DOHH2 (cell line): ENCODE data around the gene SHROOM3.

Source experiments
- H3F3A ChIP-seq: fragments of 200-600 bp; sonication (generic), shearing (Covaris generic); 2 replicates; pipeline ENCODE4 v1.6.0; 2016; ENCODE audit warnings: antibody characterized with exemption, mild to moderate bottlenecking; ENCODE audit not compliant: control insufficient read depth, insufficient read depth
- H3K27ac ChIP-seq: fragments of 200-600 bp; sonication (generic); 2 replicates; pipeline ENCODE4 v1.5.1; 2014; ENCODE audit warnings: low read depth, mild to moderate bottlenecking, low read length, moderate library complexity
- H3K27me3 ChIP-seq: fragments of 200-600 bp; sonication (generic); 2 replicates; pipeline ENCODE4 v1.6.1; 2014; ENCODE audit warnings: mild to moderate bottlenecking, low read length, mixed read lengths; ENCODE audit not compliant: control insufficient read depth
- H3K36me3 ChIP-seq: fragments of 200-600 bp; sonication (generic); 2 replicates; pipeline ENCODE4 v1.6.1; 2014; ENCODE audit warnings: mild to moderate bottlenecking, low read length, moderate library complexity, mixed read lengths; ENCODE audit not compliant: control insufficient read depth
- H3K4me1 ChIP-seq: fragments of 200-600 bp; sonication (generic); 2 replicates; pipeline ENCODE4 v1.6.1; 2014; ENCODE audit warnings: mild to moderate bottlenecking, low read length, mixed read lengths; ENCODE audit not compliant: control insufficient read depth
- H3K4me2 ChIP-seq: fragments of 200-600 bp; sonication (generic); 2 replicates; pipeline ENCODE4 v1.6.0; 2014; ENCODE audit warnings: mild to moderate bottlenecking, low read length, moderate library complexity
- H3K4me3 ChIP-seq: fragments of 200-600 bp; sonication (generic); 2 replicates; pipeline ENCODE4 v1.5.1; 2014; ENCODE audit warnings: mild to moderate bottlenecking, low read length, mixed read lengths
- H3K79me2 ChIP-seq: fragments of 200-600 bp; sonication (generic); 2 replicates; pipeline ENCODE4 v1.6.1; 2014; ENCODE audit warnings: mild to moderate bottlenecking, low read length, mixed read lengths; ENCODE audit not compliant: control insufficient read depth
- H3K9me2 ChIP-seq: fragments of 200-600 bp; sonication (generic); replicated peaks from 2 replicates; pipeline ENCODE4 v1.6.1; 2014; ENCODE audit warnings: mild to moderate bottlenecking, low read length, mixed read lengths; ENCODE audit not compliant: control insufficient read depth
- H3K9me3 ChIP-seq: fragments of 200-600 bp; sonication (generic); 2 replicates; pipeline ENCODE4 v1.6.1; 2014; ENCODE audit warnings: antibody characterized with exemption, low read length, mixed read lengths; ENCODE audit not compliant: control insufficient read depth, insufficient read depth
- H4K20me1 ChIP-seq: fragments of 200-600 bp; sonication (generic); 2 replicates; pipeline ENCODE4 v1.6.0; 2014; ENCODE audit warnings: low read depth, mild to moderate bottlenecking, antibody characterized with exemption, low read length, moderate library complexity; ENCODE audit not compliant: control insufficient read depth, insufficient read depth
- CTCF ChIP-seq: fragments of 200-600 bp; sonication (generic); IDR thresholded peaks from one replicate; pipeline ENCODE4 v1.5.1; 2014; ENCODE audit warnings: antibody characterized with exemption, mild to moderate bottlenecking, low read depth, low read length; ENCODE audit not compliant: poor library complexity, severe bottlenecking
- EZH2phosphoT487 ChIP-seq: fragments of 200-600 bp; sonication (generic); IDR thresholded peaks from 2 replicates; pipeline ENCODE4 v1.6.1; 2017; ENCODE audit warnings: borderline replicate concordance, mild to moderate bottlenecking, antibody characterized with exemption, low read length, moderate library complexity, mixed read lengths

The SHROOM3 gene

GRCh38 chr4:76654791-76655190 lies 219.8 kb downstream of the SHROOM3 start:
- H3K27me3 ChIP-seq = no peaks in the 10 kb centered on the region
- H3K36me3 ChIP-seq = no peaks in the 10 kb centered on the region
- H3K9me2 ChIP-seq = no peaks in the 10 kb centered on the region
- no peak overlapping the region for H3K27ac ChIP-seq
- no peaks in the 10 kb centered on the region for H4K20me1 ChIP-seq
- no peak for TF ChIP-seq CTCF
- TF ChIP-seq EZH2phosphoT487 = no peak
- H3K9me3 ChIP-seq = no peaks in the 10 kb centered on the region
- no peaks in the 10 kb centered on the region for H3F3A ChIP-seq
- no peaks in the 10 kb centered on the region for H3K4me1 ChIP-seq
- H3K4me3 ChIP-seq = no peak overlapping the region
- H3K79me2 ChIP-seq = no peaks in the 10 kb centered on the region
- H3K4me2 ChIP-seq = no peak overlapping the region

- TF ChIP-seq EZH2phosphoT487 (no peak), CTCF (no peak)
- H3K4me3 ChIP-seq = no peak overlapping the region
- H3K4me2 ChIP-seq = no peak overlapping the region
- no peaks in the 10 kb centered on the region for H3K79me2 ChIP-seq
- H3K4me1 ChIP-seq = no peaks in the 10 kb centered on the region
- H3K27me3 ChIP-seq = no peaks in the 10 kb centered on the region
- no peaks in the 10 kb centered on the region for H3K9me2 ChIP-seq
- no peaks in the 10 kb centered on the region for H3F3A ChIP-seq
- H3K9me3 ChIP-seq = no peaks in the 10 kb centered on the region
- no peak overlapping the region for H3K27ac ChIP-seq
- no peaks in the 10 kb centered on the region for H3K36me3 ChIP-seq
- no peaks in the 10 kb centered on the region for H4K20me1 ChIP-seq
Observed at GRCh38 chr4:76655566-76656479, 220.8 kb downstream of the SHROOM3 start.

GRCh38 chr4:76657443-76657842 lies 222.4 kb downstream of the SHROOM3 start:
- Histone ChIP-seq H3K9me3 (no peaks in the 10 kb centered on the region), H3K9me2 (no peaks in the 10 kb centered on the region), H3F3A (no peaks in the 10 kb centered on the region), H4K20me1 (no peaks in the 10 kb centered on the region), H3K4me2 (no peak overlapping the region), H3K4me1 (no peaks in the 10 kb centered on the region), H3K79me2 (no peaks in the 10 kb centered on the region), H3K27ac (no peak overlapping the region), H3K36me3 (no peaks in the 10 kb centered on the region), H3K4me3 (no peak overlapping the region), H3K27me3 (no peaks in the 10 kb centered on the region)
- no peak for TF ChIP-seq CTCF
- no peak for TF ChIP-seq EZH2phosphoT487
